Activated CD4-positive, alpha-beta T cell treated with anti-CD3 and anti-CD28 coated beads, Interleukin-2, amount 50 U/mL, for 48 hours (primary cell): ENCODE results near the gene SEPHS1.
"Not testable (repeated sequence)": the region's sequence is repeated elsewhere in the genome, so short reads cannot be mapped to it uniquely, and the experiment has no call there.

Experiments used
- DNase-seq, 2 experiments: peaks; one replicate each; pipeline ENCODE4 v3.0.0-alpha.2; 2020

The SEPHS1 gene

GRCh38 chr10:13348216-13349017, at the start of gene SEPHS1:
SEPHS1 (minus strand) TSS chr10:13348293; CDS start chr10:13344950, 3,343 bp downstream.
- DNase-seq = peak; percentile 83 to 87

GRCh38 chr10:13397052-13397451, 49.0 kb upstream of the SEPHS1 start:
- DNase-seq = no peak

- no peak for DNase-seq
Observed at GRCh38 chr10:13396369-13396768, 48.3 kb upstream of the SEPHS1 start.

GRCh38 chr10:13395540-13395939, 47.4 kb upstream of the SEPHS1 start:
- no peak for DNase-seq

GRCh38 chr10:13393640-13394039, 45.5 kb upstream of the SEPHS1 start:
- no peak for DNase-seq

- no peak for DNase-seq
Observed at GRCh38 chr10:13392701-13393100, 44.6 kb upstream of the SEPHS1 start.

GRCh38 chr10:13390604-13391522, 42.8 kb upstream of the SEPHS1 start:
- no peak for DNase-seq

GRCh38 chr10:13388478-13389230, 40.6 kb upstream of the SEPHS1 start:
- no peak for DNase-seq

GRCh38 chr10:13386021-13386420, 37.9 kb upstream of the SEPHS1 start:
- DNase-seq = no peak

- no peak for DNase-seq
Observed at GRCh38 chr10:13383399-13383761, 35.3 kb upstream of the SEPHS1 start.

GRCh38 chr10:13382703-13383398, 34.8 kb upstream of the SEPHS1 start:
- DNase-seq = no peak

- DNase-seq = not testable (repeated sequence)
Observed at GRCh38 chr10:13379061-13379460, 31.0 kb upstream of the SEPHS1 start.

GRCh38 chr10:13376746-13377145, 28.7 kb upstream of the SEPHS1 start:
- no peak for DNase-seq

- no peak for DNase-seq
Observed at GRCh38 chr10:13376297-13376696, 28.2 kb upstream of the SEPHS1 start.

- DNase-seq = no peak
Observed at GRCh38 chr10:13375791-13376190, 27.7 kb upstream of the SEPHS1 start.

- DNase-seq = no peak
Observed at GRCh38 chr10:13373644-13374043, 25.6 kb upstream of the SEPHS1 start.

- no peak for DNase-seq
Observed at GRCh38 chr10:13372524-13372923, 24.4 kb upstream of the SEPHS1 start.

- peak; percentile 25 to 43 for DNase-seq
Observed at GRCh38 chr10:13371897-13372470, 23.9 kb upstream of the SEPHS1 start.

GRCh38 chr10:13366891-13367290, 18.8 kb upstream of the SEPHS1 start:
- no peak for DNase-seq

GRCh38 chr10:13365831-13366230, 17.7 kb upstream of the SEPHS1 start:
- no peak for DNase-seq

- no peak for DNase-seq
Observed at GRCh38 chr10:13365243-13365642, 17.1 kb upstream of the SEPHS1 start.

- no peak for DNase-seq
Observed at GRCh38 chr10:13360587-13360986, 12.5 kb upstream of the SEPHS1 start.
